ENCODE results near the gene SRP9. TPM values are rescaled to one million over a fixed set of nuclear protein-coding genes. Genes with fewer than 3 reads are reported as not detected.

The SRP9 gene
- total RNA-seq, 4 donors from 2014 or later, result 196 to 297 (median 260) TPM

DNA sequence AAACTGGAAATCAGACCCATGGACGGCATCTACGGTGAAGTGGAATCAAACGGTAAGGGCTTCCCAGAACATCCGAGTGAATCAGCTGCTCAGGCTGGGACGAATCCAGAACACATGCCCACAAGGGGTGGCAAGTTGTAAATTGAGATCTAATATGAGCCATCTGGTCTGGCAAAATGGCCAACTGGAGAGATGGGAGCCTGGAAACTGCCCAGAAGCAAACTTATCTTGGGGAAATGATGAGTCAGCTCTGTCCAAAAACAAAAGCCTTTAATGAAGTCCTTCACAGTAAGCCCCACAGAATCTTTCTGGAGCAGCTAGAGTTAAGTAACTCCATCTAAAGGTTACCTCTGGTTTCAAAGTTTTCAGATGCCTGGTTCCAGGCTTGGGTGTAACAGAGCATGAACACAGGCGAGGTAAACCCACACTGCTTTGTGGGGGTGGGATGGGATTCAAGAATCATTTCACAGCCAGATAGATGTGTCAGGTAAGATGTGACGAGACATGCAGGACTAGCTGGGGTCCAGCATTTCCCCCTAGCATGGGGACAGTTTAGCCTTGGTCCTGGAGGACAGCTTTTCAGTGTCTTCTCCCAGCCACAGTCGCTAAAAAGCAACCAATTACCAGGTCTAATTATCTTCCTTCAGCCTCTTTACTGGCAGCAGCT, 10.5 kb upstream of the SRP9 start:
- Histone ChIP-seq H3K9me3 (no peaks in the 10 kb centered on the region), H3K36me3 (no peaks in the 10 kb centered on the region), H3K27ac (peak overlapping the region in 2 of 3 donors; percentile 21 to 59), H3K4me1 (peaks cover 27 to 37% of the 10 kb centered on the region in 2 donors), H3K4me3 (replicated peaks in 1 of 3) (no peak overlapping the region), H3K27me3 (no peaks in the 10 kb centered on the region)
- no peak for TF ChIP-seq POLR2A (IDR thresholded peaks at IDR 0.05)
- TF ChIP-seq, protein P1, sequence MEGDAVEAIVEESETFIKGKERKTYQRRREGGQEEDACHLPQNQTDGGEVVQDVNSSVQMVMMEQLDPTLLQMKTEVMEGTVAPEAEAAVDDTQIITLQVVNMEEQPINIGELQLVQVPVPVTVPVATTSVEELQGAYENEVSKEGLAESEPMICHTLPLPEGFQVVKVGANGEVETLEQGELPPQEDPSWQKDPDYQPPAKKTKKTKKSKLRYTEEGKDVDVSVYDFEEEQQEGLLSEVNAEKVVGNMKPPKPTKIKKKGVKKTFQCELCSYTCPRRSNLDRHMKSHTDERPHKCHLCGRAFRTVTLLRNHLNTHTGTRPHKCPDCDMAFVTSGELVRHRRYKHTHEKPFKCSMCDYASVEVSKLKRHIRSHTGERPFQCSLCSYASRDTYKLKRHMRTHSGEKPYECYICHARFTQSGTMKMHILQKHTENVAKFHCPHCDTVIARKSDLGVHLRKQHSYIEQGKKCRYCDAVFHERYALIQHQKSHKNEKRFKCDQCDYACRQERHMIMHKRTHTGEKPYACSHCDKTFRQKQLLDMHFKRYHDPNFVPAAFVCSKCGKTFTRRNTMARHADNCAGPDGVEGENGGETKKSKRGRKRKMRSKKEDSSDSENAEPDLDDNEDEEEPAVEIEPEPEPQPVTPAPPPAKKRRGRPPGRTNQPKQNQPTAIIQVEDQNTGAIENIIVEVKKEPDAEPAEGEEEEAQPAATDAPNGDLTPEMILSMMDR (IDR thresholded peaks at IDR 0.05), result no peak
- WGBS, 2 donors, result 52 to 84% methylated on average over 8 of the region's 8 CpGs
- intact Hi-C loops (cut with DNase I), result no loop called here
- DNase-seq, result no peak

DNA sequence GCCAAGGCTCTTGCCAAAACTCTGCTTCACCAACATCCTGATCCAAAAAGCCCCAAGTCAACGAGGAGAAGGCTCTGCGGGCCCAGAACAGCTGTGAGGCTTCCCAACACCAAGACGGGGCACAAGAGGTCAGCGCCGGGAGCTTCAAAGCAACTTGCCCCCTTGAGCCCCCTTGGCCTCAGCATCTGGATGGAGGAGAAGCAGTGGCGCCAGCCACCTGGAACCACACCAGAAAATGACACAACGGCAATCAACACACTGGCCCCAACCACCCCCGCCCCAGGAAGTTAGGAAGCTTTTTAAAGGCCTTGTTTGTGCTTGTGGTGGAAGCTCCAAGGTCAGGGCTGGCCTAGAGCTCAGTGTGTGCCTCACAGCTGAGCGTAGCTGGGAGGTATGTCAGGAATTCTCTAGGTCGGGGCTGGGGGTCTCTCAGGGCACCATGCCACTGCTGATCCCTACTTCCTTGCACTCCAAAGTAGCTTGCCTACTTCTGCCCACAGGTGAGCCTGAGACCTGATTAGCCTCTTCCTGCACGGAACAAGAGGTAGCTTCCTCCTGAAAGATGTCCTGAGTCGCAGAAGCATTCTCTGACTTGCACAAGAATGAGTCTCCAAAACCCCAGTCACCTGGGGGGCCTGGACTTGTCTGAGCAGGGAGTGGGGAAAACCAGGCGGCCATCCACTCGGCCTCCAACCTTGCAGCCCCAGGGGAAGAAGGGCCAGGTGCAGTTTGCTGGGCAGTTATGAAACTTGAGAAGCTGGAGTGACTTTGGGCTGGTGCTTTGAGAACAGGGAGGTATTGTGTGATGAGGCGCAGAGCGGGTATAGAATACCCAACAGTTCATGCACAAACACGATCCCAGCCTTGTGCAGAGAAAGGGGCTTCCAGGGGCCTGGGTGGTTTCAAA, 9.7 kb upstream of the SRP9 start:
- H3K27ac ChIP-seq, result peak overlapping the region in 2 of 3 donors; percentile 21 to 59
- no peaks in the 10 kb centered on the region for H3K27me3 ChIP-seq
- DNase-seq, result peak; percentile 26 to 35
- no peaks in the 10 kb centered on the region for H3K9me3 ChIP-seq
- intact Hi-C loops (cut with DNase I), result no loop called here
- TF ChIP-seq, protein P1 (IDR thresholded peaks at IDR 0.05), result no peak
- no peak for TF ChIP-seq POLR2A (IDR thresholded peaks at IDR 0.05)
- WGBS, 2 donors, result 77 to 84% methylated on average over 9 to 15 of the region's 17 CpGs
- H3K4me1 ChIP-seq, result peaks cover 27 to 43% of the 10 kb centered on the region in 2 donors
- no peaks in the 10 kb centered on the region for H3K36me3 ChIP-seq
- no peak overlapping the region for H3K4me3 ChIP-seq (replicated peaks in 1 of 3)

GRCh38 chr1:225768662-225769426, 8.8 kb upstream of the SRP9 start:
- Histone ChIP-seq H3K4me1 (peaks cover 21 to 37% of the 10 kb centered on the region in 2 donors), H3K9me3 (no peaks in the 10 kb centered on the region), H3K36me3 (no peaks in the 10 kb centered on the region), H3K27me3 (no peaks in the 10 kb centered on the region), H3K4me3 (replicated peaks in 1 of 3) (no peak overlapping the region), H3K27ac (no peak overlapping the region)
- intact Hi-C loops (cut with DNase I), result no loop called here
- WGBS, 2 donors, result 79 to 81% methylated on average over 9 of the region's 9 CpGs
- DNase-seq, result no peak
- TF ChIP-seq POLR2A (IDR thresholded peaks at IDR 0.05), result no peak
- TF ChIP-seq, protein P1 (IDR thresholded peaks at IDR 0.05), result no peak

- WGBS, 2 donors, result 94 to 97% methylated on average over 5 of the region's 5 CpGs
- no peak for DNase-seq
Measured at GRCh38 chr1:225769687-225770086, 7.9 kb upstream of the SRP9 start.

More at GRCh38 chr1:225769687-225770086, 7.9 kb upstream of the SRP9 start:
- Histone ChIP-seq H3K4me3 (replicated peaks in 1 of 3) (no peak overlapping the region), H3K27ac (no peak overlapping the region), H3K27me3 (no peaks in the 10 kb centered on the region), H3K4me1 (peaks cover 17 to 29% of the 10 kb centered on the region in 2 donors), H3K9me3 (no peaks in the 10 kb centered on the region), H3K36me3 (no peaks in the 10 kb centered on the region)
- TF ChIP-seq POLR2A (IDR thresholded peaks at IDR 0.05), result no peak
- TF ChIP-seq, protein P1 (IDR thresholded peaks at IDR 0.05), result no peak
- intact Hi-C loops (cut with DNase I), result loop anchor here (5.0 to 10.0 kb wide), 5 partner anchors 75 to 292 kb away; partner anchors contain the start of genes ENAH and SDE2
